HepG2 (cell line): ENCODE measurements around the gene STIM1.

ENCODE experiments used
- GABPB1 ChIP-seq: IDR thresholded peaks from 2 replicates; pipeline ENCODE4 v1.6.1; 2016; ENCODE audit warnings: mild to moderate bottlenecking, missing genetic modification reagents, moderate library complexity, missing compliant biosample characterization
- TF ChIP-seq, protein P1 (sequence below): sonication (generic); formaldehyde crosslinking; IDR thresholded peaks from 2 replicates; pipeline ENCODE4 v1.5.0; 2020; ENCODE audit warnings: mild to moderate bottlenecking, missing genetic modification reagents, moderate library complexity

- no peak for TF ChIP-seq GABPB1
- TF ChIP-seq, protein P1, sequence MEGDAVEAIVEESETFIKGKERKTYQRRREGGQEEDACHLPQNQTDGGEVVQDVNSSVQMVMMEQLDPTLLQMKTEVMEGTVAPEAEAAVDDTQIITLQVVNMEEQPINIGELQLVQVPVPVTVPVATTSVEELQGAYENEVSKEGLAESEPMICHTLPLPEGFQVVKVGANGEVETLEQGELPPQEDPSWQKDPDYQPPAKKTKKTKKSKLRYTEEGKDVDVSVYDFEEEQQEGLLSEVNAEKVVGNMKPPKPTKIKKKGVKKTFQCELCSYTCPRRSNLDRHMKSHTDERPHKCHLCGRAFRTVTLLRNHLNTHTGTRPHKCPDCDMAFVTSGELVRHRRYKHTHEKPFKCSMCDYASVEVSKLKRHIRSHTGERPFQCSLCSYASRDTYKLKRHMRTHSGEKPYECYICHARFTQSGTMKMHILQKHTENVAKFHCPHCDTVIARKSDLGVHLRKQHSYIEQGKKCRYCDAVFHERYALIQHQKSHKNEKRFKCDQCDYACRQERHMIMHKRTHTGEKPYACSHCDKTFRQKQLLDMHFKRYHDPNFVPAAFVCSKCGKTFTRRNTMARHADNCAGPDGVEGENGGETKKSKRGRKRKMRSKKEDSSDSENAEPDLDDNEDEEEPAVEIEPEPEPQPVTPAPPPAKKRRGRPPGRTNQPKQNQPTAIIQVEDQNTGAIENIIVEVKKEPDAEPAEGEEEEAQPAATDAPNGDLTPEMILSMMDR (CRISPR knock-in tag), result no peak
Observed at GRCh38 chr11:4118107-4118506, 262.6 kb downstream of the STIM1 start.
